GM12878 (cell line): Measurements from ENCODE around the gene ANKRD13A. TPM values are rescaled to one million over a fixed set of nuclear protein-coding genes. Genes with fewer than 3 reads are reported as not detected.
A peak's percentile ranks its signal among the peaks of the same experiment; 100 is the strongest.

Experiments
- ATAC-seq: fragments of 200-7000 bp; cut with Tn5 transposase; 3 replicates; pipeline ENCODE4 v1.9.1; 2020; ENCODE audit warnings: mild to moderate bottlenecking, moderate library complexity
- BruUV-seq: library from RNA; stranded (reverse); fragments of 400-500 nt; replicated peaks from 2 replicates; lab custom pipeline; 2021; lab: Mats Ljungman, UMichigan
- CTCF ChIA-PET: fragments of 300-600 bp; sonication (Branson Sonifier 250); formaldehyde crosslinking; extraction: SDS; loops from one replicate; lab custom pipeline; 2021; ENCODE audit warnings: inconsistent platforms; lab: Yijun Ruan, JAX
- POLR2A ChIA-PET: fragments of 350-600 bp; formaldehyde crosslinking; extraction: SDS; loops from one replicate; lab custom pipeline; 2021; ENCODE audit warnings: inconsistent platforms; lab: Charles Lee
- RAD21 ChIA-PET: fragments of 300-600 bp; sonication (Branson Sonifier 250); formaldehyde crosslinking; loops from one replicate; lab custom pipeline; 2023; ENCODE audit warnings: antibody characterized with exemption; ENCODE audit not compliant: unreplicated experiment; lab: Charles Lee
- SMC1A ChIA-PET: fragments of 300-600 bp; sonication (Branson Sonifier 250); formaldehyde crosslinking; loops from one replicate; lab custom pipeline; 2023; ENCODE audit not compliant: unreplicated experiment, uncharacterized antibody; lab: Charles Lee
- DNase-seq: peaks from one replicate; pipeline ENCODE4 v3.0.0-alpha.2; 2011; ENCODE audit warnings: low read depth, low spot score
- FAIRE-seq: peaks from 3 replicates; lab custom pipeline; 2011; peaks lifted over from hg19 to GRCh38; lab: Jason Lieb, UNC
- H2AFZ ChIP-seq: 2 replicates; pipeline ENCODE4 v1.6.0; 2011; ENCODE audit warnings: low read depth, low read length, control low read depth; ENCODE audit not compliant: control insufficient read depth
- H3K27ac ChIP-seq: 2 replicates; pipeline ENCODE4 v1.5.1; 2011; ENCODE audit warnings: control low read depth; ENCODE audit not compliant: control insufficient read depth, insufficient read depth
- H3K27me3 ChIP-seq, 2 experiments: replicated peaks in 1 of 2; 2 replicates each; pipeline versions ENCODE4 v1.6.0 to v1.6.1; 2011; ENCODE audit warnings: low read length in 1 of 2; ENCODE audit not compliant: control insufficient read depth in 2 of 2, insufficient read depth in 2 of 2
- H3K36me3 ChIP-seq, 2 experiments: 2 replicates each; pipeline ENCODE4 v1.5.1; 2011; ENCODE audit warnings: low read length in 1 of 2; ENCODE audit not compliant: control insufficient read depth in 2 of 2, insufficient read depth in 2 of 2
- H3K4me1 ChIP-seq: 2 replicates; pipeline ENCODE4 v1.6.1; 2011; ENCODE audit warnings: mild to moderate bottlenecking, low read length, moderate library complexity, mixed read lengths; ENCODE audit not compliant: control insufficient read depth, insufficient read depth
- H3K4me2 ChIP-seq: 2 replicates; pipeline ENCODE4 v1.6.0; 2011; ENCODE audit warnings: control low read depth; ENCODE audit not compliant: control insufficient read depth, insufficient read depth
- H3K4me3 ChIP-seq: fragments of 200-600 bp; sonication (generic); 2 replicates; pipeline ENCODE4 v1.5.1; 2016
- H3K79me2 ChIP-seq: 2 replicates; pipeline ENCODE4 v1.6.0; 2011; ENCODE audit warnings: low read length; ENCODE audit not compliant: control insufficient read depth, insufficient read depth
- H3K9ac ChIP-seq: 2 replicates; pipeline ENCODE4 v1.8.0; 2011; ENCODE audit warnings: low read length, control low read depth, mixed read lengths; ENCODE audit not compliant: control insufficient read depth, insufficient read depth
- H3K9me3 ChIP-seq: replicated peaks from 3 replicates; pipeline ENCODE4 v1.5.1; 2011; ENCODE audit warnings: mild to moderate bottlenecking, low read length; ENCODE audit not compliant: control insufficient read depth, insufficient read depth
- H4K20me1 ChIP-seq: 2 replicates; pipeline ENCODE4 v1.6.0; 2011; ENCODE audit not compliant: control insufficient read depth, insufficient read depth
- IKZF2 ChIP-seq, 2 experiments: fragments of 450-650 bp; IDR thresholded peaks; 2 replicates each; pipeline ENCODE4 v1.6.1; 2017; ENCODE audit warnings: mild to moderate bottlenecking in 2 of 2, moderate library complexity in 2 of 2
- JUNB ChIP-seq: IDR thresholded peaks from 2 replicates; pipeline ENCODE4 v1.6.1; 2016; ENCODE audit warnings: antibody characterized with exemption, mild to moderate bottlenecking
- KAT2A ChIP-seq: conservative IDR thresholded peaks from 2 replicates; pipeline ENCODE4 v1.6.1; 2011; ENCODE audit warnings: low read depth, low read length; ENCODE audit not compliant: control insufficient read depth
- MTA2 ChIP-seq: fragments of 450-650 bp; IDR thresholded peaks from 2 replicates; pipeline ENCODE4 v1.6.1; 2016; ENCODE audit warnings: low read depth, mild to moderate bottlenecking, moderate library complexity
- SIN3A ChIP-seq: IDR thresholded peaks from 2 replicates; pipeline ENCODE4 v1.6.1; 2012; ENCODE audit warnings: low read depth, low read length, improper control_type of control experiment
- SPI1 ChIP-seq: IDR thresholded peaks from 2 replicates; pipeline ENCODE4 v1.6.1; 2011; ENCODE audit warnings: low read depth, mild to moderate bottlenecking, low read length, moderate library complexity, borderline replicate concordance; ENCODE audit not compliant: insufficient read depth
- ZNF24 ChIP-seq: fragments of 450-650 bp; IDR thresholded peaks from 2 replicates; pipeline ENCODE4 v1.6.1; 2017; ENCODE audit warnings: antibody characterized with exemption, mild to moderate bottlenecking
- ZZZ3 ChIP-seq: IDR thresholded peaks from 2 replicates; pipeline ENCODE4 v1.6.1; 2011; ENCODE audit warnings: low read depth; ENCODE audit not compliant: control insufficient read depth, insufficient read length
- WGBS: methylation state at CpG from one replicate; pipeline ENCODE4 v1.1.6; 2016; ENCODE audit warnings: low lambda C conversion rate; ENCODE audit not compliant: insufficient replicate concordance, insufficient coverage; ENCODE audit errors: missing lambda C conversion rate; 5-methylcytosine and 5-hydroxymethylcytosine counted together
- in situ Hi-C: fragments of 300-500 bp; cut with MboI; formaldehyde crosslinking; loops from 9 replicates; pipeline ENCODE4 v1.14.3; 2018; ENCODE audit warnings: mixed read lengths
- intact Hi-C: fragments of 100-400 bp; cut with micrococcal nuclease; formaldehyde crosslinking; loops from one replicate; pipeline ENCODE4 v1.14.2; 2022; ENCODE audit not compliant: unreplicated experiment
- polyA plus RNA-seq, 11 experiments: library from polyadenylated mRNA; depleted of rRNA in 4 of 11; unstranded in 6 of 11; stranded (reverse) in 5 of 11; fragments of >200 nt; fragmentation: Nextera tagmentation in 4 of 11; fragmentation: Illumina TruSeq in 1 of 11; extraction: Ambion mirVana in 4 of 11; extraction: Trizol in 1 of 11; gene quantifications; 1 replicate in 1 of 11; 2 replicates in 10 of 11; pipeline versions ENCODE4 v1.2.1 to v1.2.3, GENCODE V29; 2011 to 2016; ENCODE audit warnings: inconsistent platforms in 2 of 11, missing spikeins in 2 of 11, low read depth in 1 of 11
- total RNA-seq, 4 experiments: library from RNA; depleted of rRNA in 3 of 4; stranded (reverse); fragments of >200 nt in 3 of 4; fragmentation: Illumina TruSeq in 1 of 4; extraction: Trizol in 1 of 4; gene quantifications; 2 replicates each; pipeline versions ENCODE4 v1.2.1 to v1.2.3, GENCODE V29; 2013 to 2021
- TF ChIP-seq, protein P1 (sequence below): fragments of 450-650 bp; IDR thresholded peaks from 2 replicates; pipeline ENCODE4 v1.6.1; 2018; ENCODE audit warnings: borderline replicate concordance, mild to moderate bottlenecking; ENCODE audit not compliant: partially characterized antibody
- TF ChIP-seq, protein P2 (sequence below): IDR thresholded peaks from 2 replicates; pipeline ENCODE4 v1.6.1; 2012; ENCODE audit warnings: low read depth, low read length, improper control_type of control experiment
- TF ChIP-seq, protein P3 (sequence below): fragments of 450-650 bp; IDR thresholded peaks from 2 replicates; pipeline ENCODE4 v1.6.1; 2017; ENCODE audit warnings: antibody characterized with exemption, mild to moderate bottlenecking, moderate library complexity

Gene ANKRD13A
- total and polyA plus RNA-seq, 10 of the 15 experiments (the other 5 are each of a cell fraction or from before 2014, with no cell fraction given), result 10.2 to 93.4 (median 76.5) TPM

DNA sequence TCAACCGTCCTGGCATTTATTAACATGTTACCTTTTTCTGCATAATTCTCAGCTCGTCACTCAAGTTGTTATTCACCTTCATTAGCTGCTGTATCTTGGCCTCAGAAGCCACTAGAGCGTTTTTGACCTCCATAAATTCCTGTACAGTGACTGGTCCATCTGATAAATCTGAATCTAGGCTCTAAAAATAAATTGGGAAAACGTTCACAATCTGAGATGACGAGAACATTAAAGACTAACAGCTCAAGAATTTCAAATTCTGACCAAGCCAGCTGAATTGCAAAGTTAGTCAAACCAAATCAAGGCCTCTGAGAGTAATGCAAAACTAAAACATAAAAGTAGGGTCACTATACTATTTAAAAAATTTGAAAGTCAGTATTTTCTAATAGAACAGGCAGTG lies 48.1 kb upstream of the ANKRD13A start:
- Histone ChIP-seq H3K79me2 (no peaks in the 10 kb centered on the region), H4K20me1 (no peaks in the 10 kb centered on the region), H3K27ac (no peak overlapping the region), H3K27me3 (no peaks in the 10 kb centered on the region), H3K9me3 (no peaks in the 10 kb centered on the region), H3K4me1 (peaks cover 11% of the 10 kb centered on the region; the same call in 1 of the 2 replicates), H3K9ac (no peak overlapping the region), H3K4me3 (no peak overlapping the region), H2AFZ (no peak overlapping the region), H3K36me3 (peaks cover 27 to 35% of the 10 kb centered on the region in 2 experiments), H3K4me2 (no peak overlapping the region)
- ATAC-seq (no peak), FAIRE-seq (peak; percentile 13), DNase-seq (no peak)
- in situ Hi-C loops, result no loop called here
- intact Hi-C loops, result no loop called here
- RAD21 ChIA-PET, result no interaction called here
- TF ChIP-seq, protein P1, sequence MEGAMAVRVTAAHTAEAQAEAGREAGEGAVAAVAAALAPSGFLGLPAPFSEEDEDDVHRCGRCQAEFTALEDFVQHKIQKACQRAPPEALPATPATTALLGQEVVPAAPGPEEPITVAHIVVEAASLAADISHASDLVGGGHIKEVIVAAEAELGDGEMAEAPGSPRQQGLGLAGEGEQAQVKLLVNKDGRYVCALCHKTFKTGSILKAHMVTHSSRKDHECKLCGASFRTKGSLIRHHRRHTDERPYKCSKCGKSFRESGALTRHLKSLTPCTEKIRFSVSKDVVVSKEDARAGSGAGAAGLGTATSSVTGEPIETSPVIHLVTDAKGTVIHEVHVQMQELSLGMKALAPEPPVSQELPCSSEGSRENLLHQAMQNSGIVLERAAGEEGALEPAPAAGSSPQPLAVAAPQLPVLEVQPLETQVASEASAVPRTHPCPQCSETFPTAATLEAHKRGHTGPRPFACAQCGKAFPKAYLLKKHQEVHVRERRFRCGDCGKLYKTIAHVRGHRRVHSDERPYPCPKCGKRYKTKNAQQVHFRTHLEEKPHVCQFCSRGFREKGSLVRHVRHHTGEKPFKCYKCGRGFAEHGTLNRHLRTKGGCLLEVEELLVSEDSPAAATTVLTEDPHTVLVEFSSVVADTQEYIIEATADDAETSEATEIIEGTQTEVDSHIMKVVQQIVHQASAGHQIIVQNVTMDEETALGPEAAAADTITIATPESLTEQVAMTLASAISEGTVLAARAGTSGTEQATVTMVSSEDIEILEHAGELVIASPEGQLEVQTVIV, result no peak
- TF ChIP-seq SIN3A, result no peak
- 83% methylated on average over 5 of the region's 5 CpGs for WGBS
- SMC1A ChIA-PET, result interaction anchor here (0.7 to 0.8 kb wide), 2 partner anchors 10 to 60 kb away, joined by 3 to 4 read pairs; no protein-coding TSS in a partner anchor
- CTCF ChIA-PET, result no interaction called here
- no TSS peak for BruUV-seq
- POLR2A ChIA-PET, result no interaction called here

DNA sequence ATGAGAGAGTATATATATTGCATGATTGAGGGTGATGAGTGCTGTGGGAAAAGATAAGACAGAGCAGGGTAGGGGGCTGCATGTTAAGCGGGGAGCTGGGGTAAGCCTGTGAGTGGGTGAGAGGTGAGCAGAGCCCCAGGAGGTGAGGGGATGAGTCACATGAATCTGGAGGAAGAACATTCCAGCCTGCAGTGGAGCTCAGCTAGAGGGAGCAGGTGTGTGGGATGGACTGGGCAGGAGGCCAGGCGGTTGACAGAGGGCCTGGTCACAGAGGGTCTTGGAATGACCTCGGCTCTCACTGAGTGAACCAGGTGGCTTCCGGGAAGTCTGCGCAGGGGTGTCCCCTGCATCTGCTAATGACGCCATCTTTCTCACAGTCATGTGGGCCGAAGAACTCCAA lies 47.5 kb upstream of the ANKRD13A start:
- H4K20me1 ChIP-seq, result no peaks in the 10 kb centered on the region
- no peak for DNase-seq
- no peak overlapping the region for H3K4me2 ChIP-seq
- H3K4me3 ChIP-seq, result no peak overlapping the region
- ATAC-seq, result no peak
- FAIRE-seq, result no peak
- no peaks in the 10 kb centered on the region for H3K9me3 ChIP-seq
- in situ Hi-C loops (no loop called here), intact Hi-C loops (no loop called here)
- H3K9ac ChIP-seq, result no peak overlapping the region
- WGBS, result 99% methylated on average over 7 of the region's 7 CpGs
- POLR2A ChIA-PET, result interaction anchor here (1.3 kb wide), 1 partner anchor 10 kb away, joined by 3 read pairs; no protein-coding TSS in a partner anchor
- no peaks in the 10 kb centered on the region for H3K79me2 ChIP-seq
- H3K27me3 ChIP-seq, result no peaks in the 10 kb centered on the region
- SMC1A ChIA-PET, result interaction anchor here (0.7 kb wide), 1 partner anchor 59 kb away, joined by 4 read pairs; no protein-coding TSS in a partner anchor
- no TSS peak for BruUV-seq
- RAD21 ChIA-PET, result no interaction called here
- H3K4me1 ChIP-seq, result peaks cover 11% of the 10 kb centered on the region; the same call in 1 of the 2 replicates
- H3K36me3 ChIP-seq, result peaks cover 26 to 31% of the 10 kb centered on the region in 2 experiments
- no peak overlapping the region for H3K27ac ChIP-seq
- CTCF ChIA-PET, result interaction anchor here (0.9 kb wide), 1 partner anchor 47 kb away, joined by 4 read pairs; no protein-coding TSS in a partner anchor
- no peak overlapping the region for H2AFZ ChIP-seq
- TF ChIP-seq ZZZ3 (no peak), KAT2A (no peak), JUNB (no peak), ZNF24 (no peak), IKZF2 (IDR thresholded peaks at IDR 0.05) (no peak), MTA2 (no peak), SPI1 (no peak)
- TF ChIP-seq, protein P2, sequence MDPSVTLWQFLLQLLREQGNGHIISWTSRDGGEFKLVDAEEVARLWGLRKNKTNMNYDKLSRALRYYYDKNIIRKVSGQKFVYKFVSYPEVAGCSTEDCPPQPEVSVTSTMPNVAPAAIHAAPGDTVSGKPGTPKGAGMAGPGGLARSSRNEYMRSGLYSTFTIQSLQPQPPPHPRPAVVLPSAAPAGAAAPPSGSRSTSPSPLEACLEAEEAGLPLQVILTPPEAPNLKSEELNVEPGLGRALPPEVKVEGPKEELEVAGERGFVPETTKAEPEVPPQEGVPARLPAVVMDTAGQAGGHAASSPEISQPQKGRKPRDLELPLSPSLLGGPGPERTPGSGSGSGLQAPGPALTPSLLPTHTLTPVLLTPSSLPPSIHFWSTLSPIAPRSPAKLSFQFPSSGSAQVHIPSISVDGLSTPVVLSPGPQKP, result no peak
- TF ChIP-seq, protein P3, sequence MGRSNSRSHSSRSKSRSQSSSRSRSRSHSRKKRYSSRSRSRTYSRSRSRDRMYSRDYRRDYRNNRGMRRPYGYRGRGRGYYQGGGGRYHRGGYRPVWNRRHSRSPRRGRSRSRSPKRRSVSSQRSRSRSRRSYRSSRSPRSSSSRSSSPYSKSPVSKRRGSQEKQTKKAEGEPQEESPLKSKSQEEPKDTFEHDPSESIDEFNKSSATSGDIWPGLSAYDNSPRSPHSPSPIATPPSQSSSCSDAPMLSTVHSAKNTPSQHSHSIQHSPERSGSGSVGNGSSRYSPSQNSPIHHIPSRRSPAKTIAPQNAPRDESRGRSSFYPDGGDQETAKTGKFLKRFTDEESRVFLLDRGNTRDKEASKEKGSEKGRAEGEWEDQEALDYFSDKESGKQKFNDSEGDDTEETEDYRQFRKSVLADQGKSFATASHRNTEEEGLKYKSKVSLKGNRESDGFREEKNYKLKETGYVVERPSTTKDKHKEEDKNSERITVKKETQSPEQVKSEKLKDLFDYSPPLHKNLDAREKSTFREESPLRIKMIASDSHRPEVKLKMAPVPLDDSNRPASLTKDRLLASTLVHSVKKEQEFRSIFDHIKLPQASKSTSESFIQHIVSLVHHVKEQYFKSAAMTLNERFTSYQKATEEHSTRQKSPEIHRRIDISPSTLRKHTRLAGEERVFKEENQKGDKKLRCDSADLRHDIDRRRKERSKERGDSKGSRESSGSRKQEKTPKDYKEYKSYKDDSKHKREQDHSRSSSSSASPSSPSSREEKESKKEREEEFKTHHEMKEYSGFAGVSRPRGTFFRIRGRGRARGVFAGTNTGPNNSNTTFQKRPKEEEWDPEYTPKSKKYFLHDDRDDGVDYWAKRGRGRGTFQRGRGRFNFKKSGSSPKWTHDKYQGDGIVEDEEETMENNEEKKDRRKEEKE, result no peak
